Measurements from ENCODE around the gene PPP1R1C. TPM values are rescaled to one million over a fixed set of nuclear protein-coding genes. Genes with fewer than 3 reads are reported as not detected.

PPP1R1C gene
- total RNA-seq, 2 donors from 2014 or later = not detected

DNA sequence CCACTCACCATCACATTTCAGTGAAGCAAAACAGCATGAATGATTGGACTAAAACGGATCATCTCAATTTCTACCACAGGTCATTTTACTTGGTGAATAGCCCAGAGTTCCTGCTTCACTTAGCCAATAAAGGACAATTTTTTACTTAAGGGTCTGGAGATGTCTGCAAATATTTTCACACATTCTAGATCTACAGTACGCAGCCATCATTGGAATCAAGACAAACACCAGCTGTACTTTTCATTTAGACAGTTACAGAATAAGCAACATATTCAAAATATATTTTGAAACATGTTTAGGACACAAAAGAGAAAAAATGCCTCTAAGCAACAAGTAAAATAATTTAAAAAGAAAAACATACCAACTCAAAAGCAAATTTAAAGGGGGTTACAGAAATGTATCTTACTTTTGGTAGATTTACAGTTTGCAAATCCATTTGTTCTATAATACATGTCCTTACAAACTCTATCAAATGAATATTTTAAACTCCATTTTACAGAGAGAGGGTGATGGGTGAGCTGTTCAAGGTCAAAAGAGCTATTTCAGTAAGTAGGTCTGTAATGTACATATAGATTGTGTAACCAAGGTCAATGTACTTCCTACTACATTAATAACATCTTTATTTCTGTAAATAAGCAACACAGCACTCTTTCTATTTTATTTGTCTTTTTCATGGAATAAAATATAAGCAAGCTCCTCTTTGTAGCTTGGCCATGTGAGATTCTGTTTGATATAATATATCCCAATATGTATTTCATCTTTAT lies 13.4 kb downstream of the PPP1R1C start:
- no peaks in the 10 kb centered on the region for H3K4me1 ChIP-seq (ENCODE audit: control insufficient read depth in 1 of 2, low read depth in 2 of 2)
- no peaks in the 10 kb centered on the region for H3K27me3 ChIP-seq (replicated peaks; ENCODE audit: insufficient read depth)
- H3K36me3 ChIP-seq = no peaks in the 10 kb centered on the region
- H3K4me3 ChIP-seq = no peak overlapping the region
- no peaks in the 10 kb centered on the region for H3K9me3 ChIP-seq
- H3K27ac ChIP-seq = no peak overlapping the region
- DNase-seq (ENCODE audit: low spot score) (no peak), ATAC-seq (ENCODE audit: insufficient number of reproducible peaks, low FRiP score, low read depth) (no peak)
- no peak for TF ChIP-seq CTCF (IDR thresholded peaks at IDR 0.05)

- Histone ChIP-seq H3K36me3 (no peaks in the 10 kb centered on the region), H3K9me3 (no peaks in the 10 kb centered on the region), H3K4me1 (ENCODE audit: control insufficient read depth in 1 of 2, low read depth in 2 of 2) (no peaks in the 10 kb centered on the region), H3K27ac (no peak overlapping the region), H3K27me3 (replicated peaks; ENCODE audit: insufficient read depth) (no peaks in the 10 kb centered on the region), H3K4me3 (no peak overlapping the region)
- DNase-seq (ENCODE audit: low spot score) (no peak), ATAC-seq (ENCODE audit: insufficient number of reproducible peaks, low FRiP score, low read depth) (no peak)
- no peak for TF ChIP-seq CTCF (IDR thresholded peaks at IDR 0.05)
These were observed 14.3 kb downstream of the PPP1R1C start for GRCh38 chr2:181999911-182000310.

GRCh38 chr2:182004945-182005520 lies 19.4 kb downstream of the PPP1R1C start:
- H3K27me3 ChIP-seq (replicated peaks; ENCODE audit: insufficient read depth) = no peaks in the 10 kb centered on the region
- H3K4me3 ChIP-seq = no peak overlapping the region
- H3K27ac ChIP-seq = no peak overlapping the region
- H3K4me1 ChIP-seq (ENCODE audit: control insufficient read depth in 1 of 2, low read depth in 2 of 2) = no peaks in the 10 kb centered on the region
- no peaks in the 10 kb centered on the region for H3K9me3 ChIP-seq
- H3K36me3 ChIP-seq = no peaks in the 10 kb centered on the region
- no peak for ATAC-seq (ENCODE audit: insufficient number of reproducible peaks, low FRiP score, low read depth)
- no peak for DNase-seq (ENCODE audit: low spot score)
- no peak for TF ChIP-seq CTCF (IDR thresholded peaks at IDR 0.05)

DNA sequence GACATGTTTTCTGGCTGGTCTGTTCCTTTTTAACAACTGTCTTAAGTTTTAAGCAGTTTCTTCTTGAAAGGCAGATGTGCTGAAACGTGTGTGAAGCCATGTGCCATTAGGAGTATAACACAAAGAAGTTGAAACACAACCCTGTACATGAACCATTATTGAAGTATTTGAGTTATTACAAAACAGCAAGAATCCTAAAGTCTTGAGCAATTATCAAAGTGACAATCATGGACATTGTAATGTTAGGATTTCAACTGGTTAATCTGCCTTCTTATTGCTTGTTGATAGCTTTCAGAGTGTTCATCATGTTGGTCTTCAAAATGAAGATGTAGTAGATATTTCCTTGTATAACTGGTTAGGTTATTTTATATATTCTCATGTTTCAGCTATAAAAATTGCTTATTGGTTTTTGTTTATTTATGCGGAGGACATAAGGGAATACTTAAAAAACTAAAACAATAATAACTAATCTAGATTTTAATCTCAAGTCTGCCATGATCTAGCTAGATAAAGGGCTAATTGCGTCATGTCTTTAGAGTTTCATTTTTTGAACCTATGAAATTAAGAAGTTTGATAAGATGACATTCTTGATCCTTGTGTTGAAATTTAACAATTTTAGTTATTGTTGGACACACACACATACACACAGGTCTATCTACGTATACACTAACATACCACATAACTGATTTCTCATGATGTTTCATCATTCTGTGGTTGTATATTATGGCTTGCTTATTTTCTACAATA lies 21.1 kb downstream of the PPP1R1C start:
- Histone ChIP-seq H3K36me3 (no peaks in the 10 kb centered on the region), H3K9me3 (no peaks in the 10 kb centered on the region), H3K4me3 (no peak overlapping the region), H3K4me1 (ENCODE audit: control insufficient read depth in 1 of 2, low read depth in 2 of 2) (no peaks in the 10 kb centered on the region), H3K27ac (no peak overlapping the region), H3K27me3 (replicated peaks; ENCODE audit: insufficient read depth) (no peaks in the 10 kb centered on the region)
- ATAC-seq (ENCODE audit: insufficient number of reproducible peaks, low FRiP score, low read depth) (no peak), DNase-seq (ENCODE audit: low spot score) (no peak)
- TF ChIP-seq CTCF (IDR thresholded peaks at IDR 0.05) = no peak

- Histone ChIP-seq H3K36me3 (no peaks in the 10 kb centered on the region), H3K27me3 (replicated peaks; ENCODE audit: insufficient read depth) (no peaks in the 10 kb centered on the region), H3K9me3 (peaks cover 9% of the 10 kb centered on the region), H3K27ac (no peak overlapping the region), H3K4me1 (ENCODE audit: control insufficient read depth in 1 of 2, low read depth in 2 of 2) (no peaks in the 10 kb centered on the region), H3K4me3 (no peak overlapping the region)
- no peak for DNase-seq (ENCODE audit: low spot score)
- ATAC-seq (ENCODE audit: insufficient number of reproducible peaks, low FRiP score, low read depth) = no peak
- TF ChIP-seq CTCF (IDR thresholded peaks at IDR 0.05) = no peak
These were observed 28.6 kb downstream of the PPP1R1C start for GRCh38 chr2:182014284-182014683.

Data from thoracic aorta (tissue), 2 donors.